Measurements from ENCODE around the gene SPCS2.

DNA sequence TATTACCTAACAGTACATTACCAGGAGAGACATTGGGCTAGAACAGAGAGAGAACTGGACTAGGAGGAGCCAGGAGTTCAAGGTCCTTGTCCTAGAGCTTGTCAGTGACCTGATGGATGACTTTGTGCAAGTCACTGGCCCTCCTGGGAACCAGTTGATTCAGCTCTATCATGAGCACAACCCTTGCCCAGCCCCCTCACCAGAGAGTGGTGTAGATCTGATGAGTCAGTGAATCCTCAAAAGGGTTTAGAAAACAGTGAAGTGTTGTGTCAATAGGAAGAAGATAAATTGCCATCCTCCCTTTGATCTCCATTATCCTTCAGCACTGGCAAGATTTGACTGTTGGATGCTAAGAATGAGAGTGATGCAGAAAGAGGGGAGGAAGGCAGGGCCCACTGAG is 64.0 kb downstream of the SPCS2 start:
- TF ChIP-seq POLR2AphosphoS5 (IDR thresholded peaks at IDR 0.05) (no peak), POLR2A (IDR thresholded peaks at IDR 0.05) (no peak)
